B cell (primary cell): Measurements from ENCODE around the gene ALAD. TPM values are rescaled to one million over a fixed set of nuclear protein-coding genes. Genes with fewer than 3 reads are reported as not detected.

Experiments
- ATAC-seq: fragments of 200-7000 bp; cut with Tn5 transposase; one replicate; pipeline ENCODE4 v1.10.0; 2021; ENCODE audit warnings: low read depth, mild to moderate bottlenecking, moderate number of reproducible peaks, moderate library complexity
- CTCF ChIA-PET: fragments of 350-600 bp; sonication (Branson Sonifier 250); formaldehyde crosslinking; loops from one replicate; lab custom pipeline; 2021; ENCODE audit warnings: antibody characterized with exemption, inconsistent platforms; lab: Charles Lee
- POLR2A ChIA-PET: fragments of 350-600 bp; sonication (Branson Sonifier 250); formaldehyde crosslinking; loops from one replicate; lab custom pipeline; 2021; ENCODE audit warnings: antibody characterized with exemption; lab: Charles Lee
- DNase-seq: peaks from one replicate; pipeline ENCODE4 v3.0.0; 2013
- H2AFZ ChIP-seq: 2 replicates; pipeline ENCODE4 v1.6.1; 2012; ENCODE audit warnings: mild to moderate bottlenecking, low read depth, low read length; ENCODE audit not compliant: insufficient read depth, poor library complexity, severe bottlenecking
- H3K27ac ChIP-seq, 2 donors: 1 replicate in 1 of 2; 2 replicates in 1 of 2; pipeline ENCODE4 v1.5.1; 2012 to 2013; ENCODE audit warnings: low read length in 2 of 2, mild to moderate bottlenecking in 2 of 2, moderate library complexity in 1 of 2
- H3K27me3 ChIP-seq, 4 experiments: fragments of 200-600 bp in 1 of 4; sonication (generic) in 1 of 4; replicated peaks in 1 of 4; 1 replicate in 2 of 4; 2 replicates in 2 of 4; pipeline versions ENCODE4 v1.6.1 to v1.7.0; 2013 to 2016; ENCODE audit warnings: low read length in 3 of 4, mild to moderate bottlenecking in 2 of 4, mixed read lengths in 1 of 4, moderate library complexity in 1 of 4; ENCODE audit not compliant: insufficient read depth in 4 of 4, control insufficient read depth in 3 of 4; ENCODE audit errors: control extremely low read depth in 1 of 4
- H3K36me3 ChIP-seq, 2 experiments: replicated peaks in 1 of 2; 1 replicate in 1 of 2; 2 replicates in 1 of 2; pipeline versions ENCODE4 v1.6.1 to v1.7.1; 2013; ENCODE audit warnings: low read length in 1 of 2; ENCODE audit not compliant: insufficient read depth in 2 of 2, control insufficient read depth in 1 of 2; ENCODE audit errors: control extremely low read depth in 1 of 2, extremely low read depth in 1 of 2
- H3K4me1 ChIP-seq, 2 donors: fragments of 200-600 bp in 1 of 2; sonication (generic) in 1 of 2; 1 replicate in 1 of 2; 2 replicates in 1 of 2; pipeline versions ENCODE4 v1.5.1 to v1.6.1; 2013 to 2017; ENCODE audit warnings: low read length in 2 of 2; ENCODE audit not compliant: control insufficient read depth in 2 of 2, insufficient read depth in 2 of 2
- H3K4me2 ChIP-seq: replicated peaks from 2 replicates; pipeline ENCODE3; 2012; ENCODE audit warnings: mild to moderate bottlenecking, low read depth, low read length; ENCODE audit not compliant: poor library complexity, severe bottlenecking
- H3K4me3 ChIP-seq, 5 experiments: fragments of 200-600 bp in 1 of 5; sonication (generic) in 1 of 5; 1 replicate in 3 of 5; 2 replicates in 2 of 5; pipeline versions ENCODE4 v1.5.1 to v1.7.0; 2011 to 2016; ENCODE audit warnings: low read length in 4 of 5, mild to moderate bottlenecking in 4 of 5, low read depth in 2 of 5, control low read depth in 1 of 5, moderate library complexity in 1 of 5; ENCODE audit not compliant: insufficient read depth in 1 of 5; ENCODE audit errors: control extremely low read depth in 1 of 5, extremely low read depth in 1 of 5
- H3K79me2 ChIP-seq: fragments of 200-600 bp; sonication (generic); one replicate; pipeline ENCODE4 v1.6.0; 2016; ENCODE audit warnings: low read length; ENCODE audit not compliant: control insufficient read depth, insufficient read depth
- H3K9ac ChIP-seq: fragments of 200-600 bp; sonication (generic); 2 replicates; pipeline ENCODE4 v1.6.1; 2017; ENCODE audit warnings: mild to moderate bottlenecking, low read length, moderate library complexity
- H3K9me3 ChIP-seq, 3 donors: one replicate each; pipeline versions ENCODE4 v1.6.1 to v1.7.1; 2013; ENCODE audit warnings: low read length in 2 of 3; ENCODE audit not compliant: control insufficient read depth in 2 of 3, insufficient read depth in 1 of 3; ENCODE audit errors: control extremely low read depth in 1 of 3
- H4K20me1 ChIP-seq: 2 replicates; pipeline ENCODE4 v1.6.0; 2012; ENCODE audit warnings: mild to moderate bottlenecking, low read length; ENCODE audit not compliant: insufficient read depth, control insufficient read depth, poor library complexity, severe bottlenecking
- H3K27ac Mint-ChIP-seq: one replicate; pipeline ENCODE4 v1.8.0; 2021; ENCODE audit warnings: mixed read lengths
- H3K27me3 Mint-ChIP-seq: one replicate; pipeline ENCODE4 v1.8.0; 2021; ENCODE audit warnings: mixed read lengths
- H3K4me1 Mint-ChIP-seq: one replicate; pipeline ENCODE4 v1.8.0; 2021; ENCODE audit warnings: mixed read lengths
- H3K4me3 Mint-ChIP-seq: one replicate; pipeline ENCODE4 v1.8.0; 2021; ENCODE audit warnings: mixed read lengths
- H3K9me3 Mint-ChIP-seq: one replicate; pipeline ENCODE4 v1.8.0; 2022; ENCODE audit warnings: mixed read lengths; ENCODE audit not compliant: insufficient read depth
- CTCF ChIP-seq: fragments of 200-600 bp; IDR thresholded peaks from one replicate; pipeline ENCODE4 v1.8.0; 2022; ENCODE audit warnings: antibody characterized with exemption, mild to moderate bottlenecking
- EZH2 ChIP-seq: IDR thresholded peaks from 2 replicates; pipeline ENCODE4 v1.6.1; 2012; ENCODE audit warnings: borderline replicate concordance, low read depth, mild to moderate bottlenecking, moderate library complexity, low read length; ENCODE audit not compliant: insufficient read depth, poor library complexity, severe bottlenecking
- WGBS: methylation state at CpG from one replicate; pipeline ENCODE4 v1.1.5; 2013; ENCODE audit warnings: missing lambda C conversion rate; ENCODE audit not compliant: insufficient coverage; 5-methylcytosine and 5-hydroxymethylcytosine counted together
- intact Hi-C: fragments of 100-400 bp; cut with micrococcal nuclease; formaldehyde crosslinking; loops from one replicate; pipeline ENCODE4 v1.10.0; 2022
- polyA plus RNA-seq: library from polyadenylated mRNA; depleted of rRNA; stranded (reverse); fragments of >200 nt; gene quantifications from 2 replicates; pipeline ENCODE4 v1.2.3, GENCODE V29; 2012
- total RNA-seq, 2 donors: library from RNA; stranded (reverse); fragments of 120-200 nt in 1 of 2; gene quantifications; 1 replicate in 1 of 2; 2 replicates in 1 of 2; pipeline versions ENCODE4 v1.2.3 to v1.2.4, GENCODE V29; 2013 to 2022

Gene ALAD
- total and polyA plus RNA-seq, 2 donors (not counting 1 experiment from before 2014, with no cell fraction given) = 22.0 to 39.8 TPM

GRCh38 chr9:113372059-113372458, 29.0 kb downstream of the ALAD start:
- CTCF ChIA-PET = no interaction called here
- Mint-ChIP-seq H3K4me1 (peaks cover 15% of the 10 kb centered on the region), H3K27me3 (no peaks in the 10 kb centered on the region), H3K27ac (no peak overlapping the region), H3K4me3 (no peak overlapping the region), H3K9me3 (no peaks in the 10 kb centered on the region)
- Histone ChIP-seq H3K9me3 (no peaks in the 10 kb centered on the region), H3K4me3 (no peak overlapping the region), H3K79me2 (peaks cover 5% of the 10 kb centered on the region), H3K4me1 (peaks cover 4 to 9% of the 10 kb centered on the region in 2 donors), H2AFZ (no peak overlapping the region), H3K36me3 (peaks cover 0 to 25% of the 10 kb centered on the region in 2 experiments), H3K4me2 (no peak overlapping the region), H3K27ac (no peak overlapping the region), H3K9ac (no peak overlapping the region), H3K27me3 (no peaks in the 10 kb centered on the region), H4K20me1 (no peaks in the 10 kb centered on the region)
- ATAC-seq (no peak), DNase-seq (no peak)
- intact Hi-C loops = no loop called here
- WGBS = 93% methylated on average over 4 of the region's 5 CpGs
- TF ChIP-seq CTCF = no peak
- no peak for TF ChIP-seq EZH2
- POLR2A ChIA-PET = interaction anchor here (0.7 kb wide), 1 partner anchor 38 kb away, joined by 3 read pairs; no protein-coding TSS in a partner anchor

- intact Hi-C loops = no loop called here
- ChIA-PET POLR2A (no interaction called here), CTCF (interaction anchor here (1.2 kb wide), 1 partner anchor 28 kb away, joined by 3 read pairs; no protein-coding TSS in a partner anchor)
- WGBS = 92% methylated on average over 7 of the region's 8 CpGs
- Histone ChIP-seq H2AFZ (no peak overlapping the region), H3K9ac (no peak overlapping the region), H3K4me3 (no peak overlapping the region), H3K4me1 (peaks cover 4 to 5% of the 10 kb centered on the region in 2 donors), H3K4me2 (no peak overlapping the region), H3K27me3 (no peaks in the 10 kb centered on the region), H3K9me3 (no peaks in the 10 kb centered on the region), H3K79me2 (peaks cover 4% of the 10 kb centered on the region), H3K27ac (no peak overlapping the region), H3K36me3 (peaks cover 0 to 25% of the 10 kb centered on the region in 2 experiments), H4K20me1 (no peaks in the 10 kb centered on the region)
- Mint-ChIP-seq H3K4me1 (peaks cover 14% of the 10 kb centered on the region), H3K9me3 (no peaks in the 10 kb centered on the region), H3K27ac (no peak overlapping the region), H3K4me3 (no peak overlapping the region), H3K27me3 (no peaks in the 10 kb centered on the region)
- TF ChIP-seq EZH2 (no peak), CTCF (no peak)
- no peak for DNase-seq
- no peak for ATAC-seq
Measured at GRCh38 chr9:113370806-113371325, 30.2 kb downstream of the ALAD start.
